ENCODE results near the gene CD14. TPM values are rescaled to one million over a fixed set of nuclear protein-coding genes. Genes with fewer than 3 reads are reported as not detected.
"Not testable (repeated sequence)": the region's sequence is repeated elsewhere in the genome, so short reads cannot be mapped to it uniquely, and the experiment has no call there.

Gene CD14
- total RNA-seq, 2 donors from 2014 or later = 25.0 to 74.1 TPM

- no peak for DNase-seq (ENCODE audit: low spot score)
- Histone ChIP-seq H3K9me3 (no peaks in the 10 kb centered on the region), H3K27me3 (no peaks in the 10 kb centered on the region), H3K36me3 (peaks cover 79% of the 10 kb centered on the region), H3K4me1 (no peaks in the 10 kb centered on the region), H3K27ac (no peak within 1 kb of the TSS), H3K4me3 (peak within 1 kb of the TSS in 1 of 2 donors; percentile 21)
- TF ChIP-seq CTCF (IDR thresholded peaks at IDR 0.05) = no peak
Observed at GRCh38 chr5:140673187-140673976, 40.4 kb upstream of the CD14 start, which contains the start of gene DND1. TSS of gene DND1 (minus strand) at chr5:140673576. CDS start at chr5:140673542, 34 bp downstream.

GRCh38 chr5:140672455-140673186, 39.6 kb upstream of the CD14 start:
- DNase-seq (ENCODE audit: low spot score) = no peak
- no peaks in the 10 kb centered on the region for H3K9me3 ChIP-seq
- H3K27me3 ChIP-seq = no peaks in the 10 kb centered on the region
- peak overlapping the region in 1 of 2 donors; percentile 21 for H3K4me3 ChIP-seq
- no peaks in the 10 kb centered on the region for H3K4me1 ChIP-seq
- peaks cover 77% of the 10 kb centered on the region for H3K36me3 ChIP-seq
- no peak overlapping the region for H3K27ac ChIP-seq
- TF ChIP-seq CTCF (IDR thresholded peaks at IDR 0.05) = no peak

- no peak for TF ChIP-seq CTCF (IDR thresholded peaks at IDR 0.05)
- Histone ChIP-seq H3K27me3 (no peaks in the 10 kb centered on the region), H3K27ac (no peak overlapping the region), H3K36me3 (peaks cover 67% of the 10 kb centered on the region), H3K4me3 (no peak overlapping the region), H3K9me3 (no peaks in the 10 kb centered on the region), H3K4me1 (no peaks in the 10 kb centered on the region)
- no peak for DNase-seq (ENCODE audit: low spot score)
Observed at GRCh38 chr5:140671472-140672125, 38.6 kb upstream of the CD14 start.

- H3K9me3 ChIP-seq; H3K4me1 ChIP-seq; DNase-seq (ENCODE audit: low spot score); H3K27ac ChIP-seq; H3K4me3 ChIP-seq; H3K27me3 ChIP-seq: not testable (repeated sequence)
- peaks cover 62% of the 10 kb centered on the region for H3K36me3 ChIP-seq
Observed at GRCh38 chr5:140671035-140671434, 38.1 kb upstream of the CD14 start.

GRCh38 chr5:140664359-140665119, 31.6 kb upstream of the CD14 start, which contains the start of gene WDR55:
TSS of gene WDR55 (plus strand) at chr5:140664904. CDS start at chr5:140664913, 9 bp downstream.
- peaks cover 53% of the 10 kb centered on the region for H3K36me3 ChIP-seq

More at GRCh38 chr5:140664359-140665119, 31.6 kb upstream of the CD14 start, which contains the start of gene WDR55:
- Histone ChIP-seq H3K27me3 (no peaks in the 10 kb centered on the region), H3K9me3 (no peaks in the 10 kb centered on the region), H3K4me1 (peaks cover 0 to 20% of the 10 kb centered on the region in 2 donors), H3K4me3 (peak within 1 kb of the TSS; percentile 88), H3K27ac (peak within 1 kb of the TSS; percentile 88)
- DNase-seq (ENCODE audit: low spot score) = peak; percentile 97
- no peak for TF ChIP-seq CTCF (IDR thresholded peaks at IDR 0.05)

Data from right atrium auricular region (tissue), 2 donors.